HepG2 (cell line): ENCODE results near the gene CTNND2. TPM values are rescaled to one million over a fixed set of nuclear protein-coding genes. Genes with fewer than 3 reads are reported as not detected.
"Not testable (repeated sequence)": the region's sequence is repeated elsewhere in the genome, so short reads cannot be mapped to it uniquely, and the experiment has no call there.

ENCODE experiments used
- ATAC-seq: fragments of 200-7000 bp; cut with Tn5 transposase; 3 replicates; pipeline ENCODE4 v1.9.1; 2020; ENCODE audit warnings: mild to moderate bottlenecking, moderate library complexity
- BruUV-seq: library from RNA; stranded (reverse); fragments of 400-500 nt; replicated peaks from 2 replicates; lab custom pipeline; 2021; lab: Mats Ljungman, UMichigan
- CTCF ChIA-PET: fragments of 300-600 bp; formaldehyde crosslinking; extraction: SDS; loops from one replicate; lab custom pipeline; 2021; ENCODE audit warnings: low total read pairs, inconsistent platforms, low intra/inter-chr PET ratio; lab: Yijun Ruan, JAX
- POLR2A ChIA-PET: fragments of 350-600 bp; sonication (Branson Sonifier 250); formaldehyde crosslinking; loops from one replicate; lab custom pipeline; 2020; ENCODE audit warnings: antibody characterized with exemption, inconsistent platforms; lab: Yijun Ruan, JAX
- DNase-seq: peaks from one replicate; pipeline ENCODE4 v3.0.0-alpha.2; 2015; ENCODE audit warnings: low spot score
- FAIRE-seq: peaks from 3 replicates; lab custom pipeline; 2011; peaks lifted over from hg19 to GRCh38; lab: Jason Lieb, UNC
- H2AFZ ChIP-seq: one replicate; pipeline ENCODE4 v1.6.1; 2011; ENCODE audit warnings: low read length, inconsistent platforms
- H3K27ac ChIP-seq: fragments of 300-600 bp; 3 replicates; pipeline ENCODE4 v1.8.0; 2011; ENCODE audit warnings: mixed run types, mild to moderate bottlenecking, mixed read lengths, low read length, inconsistent platforms; ENCODE audit not compliant: insufficient read depth; ENCODE audit errors: extremely low read length
- H3K27me3 ChIP-seq, 2 experiments: fragments of 200-600 bp in 1 of 2; 2 replicates in 1 of 2; 3 replicates in 1 of 2; pipeline versions ENCODE4 v1.6.0 to v1.8.0; 2011; ENCODE audit warnings: low read length in 2 of 2, mild to moderate bottlenecking in 2 of 2, moderate library complexity in 2 of 2, inconsistent platforms in 1 of 2; ENCODE audit not compliant: insufficient read depth in 2 of 2, control insufficient read depth in 1 of 2
- H3K36me3 ChIP-seq, 2 experiments: fragments of 200-600 bp in 1 of 2; replicated peaks in 1 of 2; 2 replicates in 1 of 2; 3 replicates in 1 of 2; pipeline versions ENCODE4 v1.5.1 to v1.8.0; 2011; ENCODE audit warnings: low read length in 2 of 2, inconsistent platforms in 1 of 2; ENCODE audit not compliant: insufficient read depth in 2 of 2, control insufficient read depth in 1 of 2
- H3K4me1 ChIP-seq: 2 replicates; pipeline ENCODE4 v1.5.1; 2012; ENCODE audit warnings: low read length, inconsistent platforms; ENCODE audit not compliant: insufficient read depth
- H3K4me2 ChIP-seq: 2 replicates; pipeline ENCODE4 v1.6.0; 2011; ENCODE audit warnings: low read depth, low read length, inconsistent platforms
- H3K4me3 ChIP-seq, 3 experiments: fragments of 200-600 bp in 1 of 3; sonication (generic), shearing (Covaris generic) in 1 of 3; replicated peaks in 1 of 3; 2 replicates each; pipeline ENCODE4 v1.5.1; 2011 to 2016; ENCODE audit warnings: low read length in 3 of 3, inconsistent platforms in 2 of 3, low read depth in 2 of 3, mild to moderate bottlenecking in 2 of 3, control low read depth in 1 of 3, mixed read lengths in 1 of 3; ENCODE audit not compliant: insufficient read depth in 1 of 3
- H3K79me2 ChIP-seq: one replicate; pipeline ENCODE4 v1.6.1; 2011; ENCODE audit warnings: low read length, inconsistent platforms; ENCODE audit not compliant: insufficient read depth
- H3K9ac ChIP-seq: 2 replicates; pipeline ENCODE4 v1.6.0; 2011; ENCODE audit warnings: mild to moderate bottlenecking, low read depth, low read length, inconsistent platforms; ENCODE audit not compliant: insufficient read depth
- H3K9me3 ChIP-seq: 2 replicates; pipeline ENCODE4 v1.5.1; 2012; ENCODE audit warnings: mild to moderate bottlenecking, low read length
- H4K20me1 ChIP-seq: 2 replicates; pipeline ENCODE4 v1.6.0; 2011; ENCODE audit warnings: inconsistent platforms, mild to moderate bottlenecking, low read length, moderate library complexity; ENCODE audit not compliant: insufficient read depth
- ADNP ChIP-seq: sonication (generic); formaldehyde crosslinking; IDR thresholded peaks from 2 replicates; pipeline ENCODE4 v1.4.0; 2020; ENCODE audit warnings: missing genetic modification reagents
- ARHGAP35 ChIP-seq: sonication (generic); formaldehyde crosslinking; IDR thresholded peaks from 2 replicates; pipeline ENCODE4 v1.9.0; 2022; ENCODE audit warnings: mild to moderate bottlenecking, inconsistent platforms, moderate library complexity, missing genetic modification reagents, borderline replicate concordance
- ATF4 ChIP-seq, 2 experiments: fragments of 450-650 bp in 1 of 2; sonication (generic) in 1 of 2; formaldehyde crosslinking; IDR thresholded peaks; 2 replicates each; pipeline versions ENCODE4 v1.5.0 to v1.8.0; 2020 to 2022; ENCODE audit warnings: mild to moderate bottlenecking in 1 of 2, missing genetic modification reagents in 1 of 2
- CENPX ChIP-seq: sonication (generic); formaldehyde crosslinking; IDR thresholded peaks from 2 replicates; pipeline ENCODE4 v1.9.0; 2021; ENCODE audit warnings: mild to moderate bottlenecking, missing genetic modification reagents, moderate library complexity
- MYNN ChIP-seq: sonication (generic); formaldehyde crosslinking; IDR thresholded peaks from 2 replicates; pipeline ENCODE4 v1.4.0; 2020; ENCODE audit warnings: mild to moderate bottlenecking, low read depth, missing genetic modification reagents
- NFKB2 ChIP-seq: sonication (generic); formaldehyde crosslinking; IDR thresholded peaks from 2 replicates; pipeline ENCODE4 v1.4.0; 2020; ENCODE audit warnings: missing genetic modification reagents, borderline replicate concordance
- NFYB ChIP-seq: sonication (generic); formaldehyde crosslinking; IDR thresholded peaks from 2 replicates; pipeline ENCODE4 v1.4.0; 2020; ENCODE audit warnings: missing genetic modification reagents
- PBX3 ChIP-seq: sonication (generic); formaldehyde crosslinking; IDR thresholded peaks from 2 replicates; pipeline ENCODE4 v1.8.1; 2023; ENCODE audit warnings: missing genetic modification reagents, inconsistent platforms, borderline replicate concordance
- PHF21A ChIP-seq: sonication (generic); formaldehyde crosslinking; IDR thresholded peaks from 2 replicates; pipeline ENCODE4 v1.5.0; 2020; ENCODE audit warnings: mild to moderate bottlenecking, missing genetic modification reagents
- PHF8 ChIP-seq: sonication (generic); formaldehyde crosslinking; IDR thresholded peaks from 2 replicates; pipeline ENCODE4 v1.5.0; 2020; ENCODE audit warnings: missing genetic modification reagents
- SP2 ChIP-seq: sonication (generic); formaldehyde crosslinking; IDR thresholded peaks from 2 replicates; pipeline ENCODE4 v1.5.1; 2020; ENCODE audit warnings: mild to moderate bottlenecking, missing genetic modification reagents
- SP5 ChIP-seq: IDR thresholded peaks from 2 replicates; pipeline ENCODE4 v1.6.1; 2016; ENCODE audit warnings: low read depth, borderline replicate concordance
- ZFP36 ChIP-seq: fragments of 150-350 bp; IDR thresholded peaks from 2 replicates; pipeline ENCODE4 v1.6.1; 2018; ENCODE audit warnings: borderline replicate concordance, low read length, low read depth; ENCODE audit not compliant: partially characterized antibody
- ZNF460 ChIP-seq: sonication (generic); formaldehyde crosslinking; IDR thresholded peaks from 2 replicates; pipeline ENCODE4 v1.5.1; 2020; ENCODE audit warnings: missing genetic modification reagents, mild to moderate bottlenecking, borderline replicate concordance
- ZNF547 ChIP-seq: sonication (generic); formaldehyde crosslinking; IDR thresholded peaks from 2 replicates; pipeline ENCODE4 v1.5.1; 2020; ENCODE audit warnings: mild to moderate bottlenecking, missing genetic modification reagents
- ZNF781 ChIP-seq: sonication (generic); formaldehyde crosslinking; IDR thresholded peaks from 2 replicates; pipeline ENCODE4 v1.5.1; 2020; ENCODE audit warnings: borderline replicate concordance, mild to moderate bottlenecking, missing genetic modification reagents; ENCODE audit errors: not compliant biosample characterization
- WGBS: methylation state at CpG from one replicate; pipeline ENCODE4 v1.1.6; 2017; ENCODE audit warnings: low lambda C conversion rate; 5-methylcytosine and 5-hydroxymethylcytosine counted together
- in situ Hi-C: cut with HindIII; loops from 2 replicates; pipeline ENCODE4 v1.10.0; 2017; ENCODE audit warnings: low pct_unique_long_range_greater_than_20kb; ENCODE audit not compliant: extremely low pct_ligation_motif_present
- intact Hi-C: fragments of 100-400 bp; cut with micrococcal nuclease; formaldehyde crosslinking; loops from one replicate; pipeline ENCODE4 v1.10.0; 2022; ENCODE audit not compliant: unreplicated experiment
- polyA plus RNA-seq, 8 experiments: library from polyadenylated mRNA; depleted of rRNA in 3 of 8; stranded (reverse) in 7 of 8; unstranded in 1 of 8; fragments of >200 nt; fragmentation: Illumina TruSeq in 4 of 8; extraction: Trizol in 4 of 8; gene quantifications; 2 replicates each; pipeline versions ENCODE4 v1.2.1 to v1.2.3, GENCODE V29; 2011 to 2016; ENCODE audit warnings: low read depth in 4 of 8, missing spikeins in 1 of 8, mixed read lengths in 1 of 8; ENCODE audit not compliant: insufficient read depth in 1 of 8
- total RNA-seq, 5 experiments: library from RNA; depleted of rRNA; stranded (reverse); fragments of >200 nt; fragmentation: Illumina TruSeq; extraction: Trizol; gene quantifications; 2 replicates each; pipeline ENCODE4 v1.2.3, GENCODE V29; 2016; ENCODE audit warnings: low read depth in 1 of 5
- TF ChIP-seq, protein P1 (sequence below): sonication (generic); formaldehyde crosslinking; IDR thresholded peaks from 2 replicates; pipeline ENCODE4 v1.5.1; 2020; ENCODE audit warnings: missing genetic modification reagents, mild to moderate bottlenecking, borderline replicate concordance

CTNND2 gene
- total and polyA plus RNA-seq, 2 of the 13 experiments (the other 11 are each of a cell fraction or from before 2014, with no cell fraction given) = not detected

DNA sequence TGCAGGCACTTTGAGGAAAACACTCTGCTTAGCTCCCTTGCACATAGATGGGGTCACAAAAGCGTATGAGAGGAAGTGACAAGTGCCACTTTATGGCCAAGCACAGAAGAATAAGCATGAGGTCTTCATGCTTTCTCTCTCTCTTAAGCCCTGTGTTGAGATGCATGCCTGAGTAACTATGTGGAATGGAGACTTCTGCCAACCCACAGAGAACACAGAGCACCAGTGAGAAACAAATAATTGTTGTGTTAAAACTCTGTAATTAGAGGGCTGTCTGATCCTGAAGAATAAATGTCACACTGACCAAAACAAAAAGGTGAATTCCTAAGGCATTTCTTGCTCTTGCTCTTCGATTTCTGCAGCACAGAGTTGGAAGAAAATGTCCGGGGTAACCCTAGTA lies 488.5 kb downstream of the CTNND2 start:
- Histone ChIP-seq H3K79me2 (no peaks in the 10 kb centered on the region), H2AFZ (no peak overlapping the region), H3K4me3 (no peak overlapping the region), H3K4me2 (no peak overlapping the region), H3K27me3 (no peaks in the 10 kb centered on the region), H3K9ac (no peak overlapping the region), H3K27ac (no peak overlapping the region), H4K20me1 (no peaks in the 10 kb centered on the region), H3K36me3 (no peaks in the 10 kb centered on the region), H3K4me1 (no peaks in the 10 kb centered on the region), H3K9me3 (no peaks in the 10 kb centered on the region)
- DNase-seq (no peak), ATAC-seq (no peak), FAIRE-seq (no peak)
- intact Hi-C loops = no loop called here
- in situ Hi-C loops = no loop called here
- no TSS peak for BruUV-seq
- TF ChIP-seq PHF8 (CRISPR knock-in tag) (no peak), ARHGAP35 (CRISPR knock-in tag) (no peak), CENPX (CRISPR knock-in tag) (no peak), ZNF460 (CRISPR knock-in tag) (no peak), NFKB2 (CRISPR knock-in tag) (no peak), ZFP36 (no peak), PBX3 (no peak), ATF4 (CRISPR knock-in tag; IDR thresholded peaks at IDR 0.05) (no peak), ZNF781 (no peak), ADNP (CRISPR knock-in tag) (no peak), SP2 (CRISPR knock-in tag) (no peak), ZNF547 (CRISPR knock-in tag) (no peak), MYNN (CRISPR knock-in tag) (no peak), SP5 (no peak), PHF21A (no peak), NFYB (CRISPR knock-in tag) (no peak)
- TF ChIP-seq, protein P1, sequence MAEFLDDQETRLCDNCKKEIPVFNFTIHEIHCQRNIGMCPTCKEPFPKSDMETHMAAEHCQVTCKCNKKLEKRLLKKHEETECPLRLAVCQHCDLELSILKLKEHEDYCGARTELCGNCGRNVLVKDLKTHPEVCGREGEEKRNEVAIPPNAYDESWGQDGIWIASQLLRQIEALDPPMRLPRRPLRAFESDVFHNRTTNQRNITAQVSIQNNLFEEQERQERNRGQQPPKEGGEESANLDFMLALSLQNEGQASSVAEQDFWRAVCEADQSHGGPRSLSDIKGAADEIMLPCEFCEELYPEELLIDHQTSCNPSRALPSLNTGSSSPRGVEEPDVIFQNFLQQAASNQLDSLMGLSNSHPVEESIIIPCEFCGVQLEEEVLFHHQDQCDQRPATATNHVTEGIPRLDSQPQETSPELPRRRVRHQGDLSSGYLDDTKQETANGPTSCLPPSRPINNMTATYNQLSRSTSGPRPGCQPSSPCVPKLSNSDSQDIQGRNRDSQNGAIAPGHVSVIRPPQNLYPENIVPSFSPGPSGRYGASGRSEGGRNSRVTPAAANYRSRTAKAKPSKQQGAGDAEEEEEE = no peak
- WGBS = 9% methylated on average over 3 of the region's 3 CpGs
- POLR2A ChIA-PET = no interaction called here
- CTCF ChIA-PET = no interaction called here

DNA sequence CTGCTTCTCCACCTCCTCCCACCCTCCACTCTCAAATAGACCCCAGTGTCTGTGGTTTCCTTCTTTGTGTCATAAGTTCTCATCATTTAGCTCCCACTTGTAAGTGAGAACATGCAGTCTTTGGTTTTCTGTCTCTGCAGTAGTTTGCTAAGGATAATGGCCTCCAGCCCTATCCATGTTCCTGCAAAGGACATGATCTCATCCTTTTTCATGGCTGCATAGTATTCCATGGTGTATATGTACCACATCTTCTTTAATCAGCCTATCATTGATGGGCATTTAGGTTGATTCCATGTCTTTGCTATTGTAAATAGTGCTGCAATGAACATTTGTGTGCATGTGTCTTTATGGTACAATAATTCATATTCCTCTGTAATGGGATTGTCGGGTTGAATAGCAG lies 489.5 kb downstream of the CTNND2 start:
- H3K79me2 ChIP-seq, BruUV-seq, H3K4me1 ChIP-seq, intact Hi-C loops, ATAC-seq, H3K4me3 ChIP-seq, H3K4me2 ChIP-seq, H3K9me3 ChIP-seq, H2AFZ ChIP-seq, H4K20me1 ChIP-seq, DNase-seq, POLR2A ChIA-PET, in situ Hi-C loops, H3K9ac ChIP-seq, H3K36me3 ChIP-seq, H3K27ac ChIP-seq, FAIRE-seq, CTCF ChIA-PET, H3K27me3 ChIP-seq: not testable (repeated sequence)
- 100% methylated on average over 1 of the region's 1 CpG for WGBS
